ENCODE results near the gene PLA2G2E.
"Not testable (repeated sequence)": the region's sequence is repeated elsewhere in the genome, so short reads cannot be mapped to it uniquely, and the experiment has no call there.

The PLA2G2E gene

GRCh38 chr1:19880841-19881240, 42.6 kb downstream of the PLA2G2E start:
- DNase-seq, result not testable (repeated sequence)

- no peak for DNase-seq
Observed at GRCh38 chr1:19879661-19880060, 43.8 kb downstream of the PLA2G2E start.

GRCh38 chr1:19879227-19879626, 44.2 kb downstream of the PLA2G2E start:
- no peak for DNase-seq

- no peak for DNase-seq
Observed at GRCh38 chr1:19878637-19878985, 44.8 kb downstream of the PLA2G2E start.

GRCh38 chr1:19877821-19878636, 45.4 kb downstream of the PLA2G2E start:
- no peak for DNase-seq

GRCh38 chr1:19877181-19877750, 46.2 kb downstream of the PLA2G2E start:
- DNase-seq, result no peak

- DNase-seq, result no peak
Observed at GRCh38 chr1:19872190-19872589, 51.2 kb downstream of the PLA2G2E start.
